Cardiac muscle cell (in vitro differentiated cells and primary cell): ENCODE data around the gene RPL36AL. TPM values are rescaled to one million over a fixed set of nuclear protein-coding genes. Genes with fewer than 3 reads are reported as not detected.

Experiments
- DNase-seq, 2 donors: peaks; one replicate each; pipeline versions ENCODE4 v3.0.0 to v3.0.0-alpha.2; 2010 to 2017; ENCODE audit warnings: low read depth in 1 of 2, low spot score in 1 of 2
- H3K27ac ChIP-seq: fragments of 200-600 bp; sonication (generic); 2 replicates; pipeline ENCODE4 v1.5.1; 2016
- H3K27me3 ChIP-seq: fragments of 200-600 bp; sonication (generic); 2 replicates; pipeline ENCODE4 v1.6.0; 2016; ENCODE audit warnings: control low read depth
- H3K36me3 ChIP-seq: fragments of 200-600 bp; sonication (generic); 2 replicates; pipeline ENCODE4 v1.5.1; 2016; ENCODE audit warnings: control low read depth
- H3K4me1 ChIP-seq: fragments of 200-600 bp; sonication (generic); 2 replicates; pipeline ENCODE4 v1.8.1; 2017; ENCODE audit warnings: low read depth, mild to moderate bottlenecking, mixed run types
- H3K4me3 ChIP-seq: fragments of 200-600 bp; sonication (generic); 2 replicates; pipeline ENCODE4 v1.5.1; 2016; ENCODE audit warnings: mild to moderate bottlenecking
- H3K9me3 ChIP-seq: fragments of 200-600 bp; sonication (generic); 2 replicates; pipeline ENCODE4 v1.5.1; 2017; ENCODE audit warnings: low read depth, mild to moderate bottlenecking, control low read depth
- polyA plus RNA-seq: library from polyadenylated mRNA; unstranded; fragments of >200 nt; fragmentation: Nextera tagmentation; extraction: Ambion mirVana; gene quantifications from 2 replicates; pipeline ENCODE4 v1.2.1, GENCODE V29; 2016
- total RNA-seq: library from RNA; depleted of rRNA; stranded (reverse); fragments of >200 nt; gene quantifications from 2 replicates; pipeline ENCODE4 v1.2.3, GENCODE V29; 2016
- TF ChIP-seq, protein P1 (sequence below): IDR thresholded peaks from 2 replicates; pipeline ENCODE4 v1.5.1; 2012; ENCODE audit warnings: low read depth, mild to moderate bottlenecking, low read length

Gene RPL36AL
- total and polyA plus RNA-seq, 2 experiments from 2014 or later = 197 to 208 TPM

DNA sequence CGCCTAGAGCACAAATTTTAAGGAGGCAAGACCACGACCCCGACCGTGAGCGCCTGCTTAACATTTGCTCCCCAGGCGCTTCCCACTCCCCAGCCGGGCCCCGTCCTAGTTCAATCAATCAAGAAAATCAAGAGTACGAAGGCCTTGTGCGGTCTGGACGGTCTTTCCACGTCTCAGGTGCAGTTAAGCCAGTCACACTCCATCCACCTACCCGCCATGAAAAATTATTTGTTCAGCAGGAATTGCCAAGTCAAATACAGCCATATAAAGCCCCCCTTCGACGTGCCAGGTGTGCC lies 22.3 kb downstream of the RPL36AL start:
- Histone ChIP-seq H3K4me1 (peaks cover 18% of the 10 kb centered on the region), H3K27me3 (no peaks in the 10 kb centered on the region), H3K9me3 (no peaks in the 10 kb centered on the region), H3K4me3 (peak overlapping the region; percentile 61), H3K36me3 (no peaks in the 10 kb centered on the region), H3K27ac (peak overlapping the region; percentile 97)
- DNase-seq = no peak
- TF ChIP-seq, protein P1, sequence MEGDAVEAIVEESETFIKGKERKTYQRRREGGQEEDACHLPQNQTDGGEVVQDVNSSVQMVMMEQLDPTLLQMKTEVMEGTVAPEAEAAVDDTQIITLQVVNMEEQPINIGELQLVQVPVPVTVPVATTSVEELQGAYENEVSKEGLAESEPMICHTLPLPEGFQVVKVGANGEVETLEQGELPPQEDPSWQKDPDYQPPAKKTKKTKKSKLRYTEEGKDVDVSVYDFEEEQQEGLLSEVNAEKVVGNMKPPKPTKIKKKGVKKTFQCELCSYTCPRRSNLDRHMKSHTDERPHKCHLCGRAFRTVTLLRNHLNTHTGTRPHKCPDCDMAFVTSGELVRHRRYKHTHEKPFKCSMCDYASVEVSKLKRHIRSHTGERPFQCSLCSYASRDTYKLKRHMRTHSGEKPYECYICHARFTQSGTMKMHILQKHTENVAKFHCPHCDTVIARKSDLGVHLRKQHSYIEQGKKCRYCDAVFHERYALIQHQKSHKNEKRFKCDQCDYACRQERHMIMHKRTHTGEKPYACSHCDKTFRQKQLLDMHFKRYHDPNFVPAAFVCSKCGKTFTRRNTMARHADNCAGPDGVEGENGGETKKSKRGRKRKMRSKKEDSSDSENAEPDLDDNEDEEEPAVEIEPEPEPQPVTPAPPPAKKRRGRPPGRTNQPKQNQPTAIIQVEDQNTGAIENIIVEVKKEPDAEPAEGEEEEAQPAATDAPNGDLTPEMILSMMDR = no peak

DNA sequence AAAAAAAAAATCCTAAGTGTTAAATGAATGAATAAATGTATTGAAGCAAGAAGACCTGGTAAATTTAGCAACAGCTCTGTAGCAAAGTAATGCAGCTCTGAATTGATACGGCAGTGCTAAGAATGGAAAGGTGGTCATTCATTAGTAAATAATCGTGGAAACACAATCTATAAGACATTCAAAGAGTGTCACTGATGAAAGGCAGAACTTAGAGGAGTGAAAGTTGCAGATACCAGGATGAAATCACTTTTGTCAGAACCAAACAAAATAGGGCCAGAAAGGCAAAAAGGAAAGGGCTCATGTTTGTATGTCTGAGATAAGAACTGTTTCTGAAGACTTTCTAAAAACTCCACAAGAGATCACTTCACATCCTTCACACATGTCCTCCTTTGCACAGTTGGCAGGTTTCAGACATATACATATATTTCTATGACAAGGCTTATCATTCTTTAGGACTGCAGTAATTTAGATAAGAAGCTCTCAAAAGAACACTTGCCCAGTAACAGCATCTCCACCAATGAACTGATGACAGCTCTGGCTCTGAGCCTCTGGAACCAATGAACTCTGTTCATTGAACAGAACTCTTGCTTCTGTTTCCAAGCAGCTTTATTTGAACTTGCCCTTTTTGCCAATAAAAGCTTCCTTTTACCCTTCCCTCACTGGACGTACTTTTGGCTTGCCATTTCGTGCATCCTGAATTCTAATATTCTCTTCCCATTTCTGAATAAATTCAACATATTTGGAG lies 25.9 kb downstream of the RPL36AL start:
- Histone ChIP-seq H3K4me1 (peaks cover 18% of the 10 kb centered on the region), H3K4me3 (no peak overlapping the region), H3K27me3 (no peaks in the 10 kb centered on the region), H3K27ac (peak overlapping the region; percentile 87), H3K9me3 (no peaks in the 10 kb centered on the region), H3K36me3 (no peaks in the 10 kb centered on the region)
- TF ChIP-seq, protein P1 = no peak
- DNase-seq = peak; percentile 79 to 80

DNA sequence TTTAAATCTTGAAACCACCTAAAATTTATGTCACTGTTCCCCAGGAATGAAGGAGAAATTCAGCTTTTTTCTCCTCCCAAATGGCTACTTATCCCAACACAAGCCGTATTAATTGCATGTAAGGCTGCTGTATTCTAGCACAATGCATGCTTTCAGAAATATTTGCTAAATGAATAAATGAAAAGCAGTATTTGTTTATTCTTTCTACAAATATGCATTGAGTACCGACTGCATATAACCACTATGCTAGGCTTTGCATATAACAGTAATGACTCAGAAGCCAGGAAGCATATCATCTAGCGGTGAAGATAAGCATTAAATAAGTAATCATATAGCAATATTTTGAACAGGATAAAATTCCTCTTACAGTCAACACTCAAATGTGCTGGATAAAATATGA lies 27.4 kb downstream of the RPL36AL start:
- Histone ChIP-seq H3K27me3 (no peaks in the 10 kb centered on the region), H3K4me1 (peaks cover 18% of the 10 kb centered on the region), H3K4me3 (no peak overlapping the region), H3K27ac (no peak overlapping the region), H3K36me3 (no peaks in the 10 kb centered on the region), H3K9me3 (no peaks in the 10 kb centered on the region)
- TF ChIP-seq, protein P1 = no peak
- peak in 1 of 2 donors; percentile 55 for DNase-seq

DNA sequence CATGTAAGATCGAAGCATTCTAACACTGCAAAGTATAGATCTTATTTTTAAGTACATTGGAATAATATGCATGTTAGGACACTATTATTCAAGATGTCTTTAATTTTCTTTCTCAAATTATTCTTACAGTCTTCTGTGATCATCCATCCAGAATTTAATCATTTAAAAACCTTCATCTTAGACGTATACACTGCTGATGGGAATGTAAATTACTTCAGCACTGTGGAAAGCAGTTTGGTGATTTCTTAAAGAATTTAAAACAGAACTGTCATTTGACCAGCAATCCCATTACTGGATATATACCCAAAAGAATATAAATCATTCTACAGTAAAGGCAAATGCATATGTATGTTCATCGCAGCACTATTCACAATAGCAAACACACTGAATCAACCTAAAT lies 31.0 kb downstream of the RPL36AL start:
- TF ChIP-seq, protein P1 = no peak
- no peaks in the 10 kb centered on the region for H3K27me3 ChIP-seq
- H3K27ac ChIP-seq = no peak overlapping the region
- H3K9me3 ChIP-seq = no peaks in the 10 kb centered on the region
- peaks cover under 1% of the 10 kb centered on the region for H3K36me3 ChIP-seq
- DNase-seq = no peak
- H3K4me3 ChIP-seq = no peak overlapping the region
- peaks cover 13% of the 10 kb centered on the region for H3K4me1 ChIP-seq

DNA sequence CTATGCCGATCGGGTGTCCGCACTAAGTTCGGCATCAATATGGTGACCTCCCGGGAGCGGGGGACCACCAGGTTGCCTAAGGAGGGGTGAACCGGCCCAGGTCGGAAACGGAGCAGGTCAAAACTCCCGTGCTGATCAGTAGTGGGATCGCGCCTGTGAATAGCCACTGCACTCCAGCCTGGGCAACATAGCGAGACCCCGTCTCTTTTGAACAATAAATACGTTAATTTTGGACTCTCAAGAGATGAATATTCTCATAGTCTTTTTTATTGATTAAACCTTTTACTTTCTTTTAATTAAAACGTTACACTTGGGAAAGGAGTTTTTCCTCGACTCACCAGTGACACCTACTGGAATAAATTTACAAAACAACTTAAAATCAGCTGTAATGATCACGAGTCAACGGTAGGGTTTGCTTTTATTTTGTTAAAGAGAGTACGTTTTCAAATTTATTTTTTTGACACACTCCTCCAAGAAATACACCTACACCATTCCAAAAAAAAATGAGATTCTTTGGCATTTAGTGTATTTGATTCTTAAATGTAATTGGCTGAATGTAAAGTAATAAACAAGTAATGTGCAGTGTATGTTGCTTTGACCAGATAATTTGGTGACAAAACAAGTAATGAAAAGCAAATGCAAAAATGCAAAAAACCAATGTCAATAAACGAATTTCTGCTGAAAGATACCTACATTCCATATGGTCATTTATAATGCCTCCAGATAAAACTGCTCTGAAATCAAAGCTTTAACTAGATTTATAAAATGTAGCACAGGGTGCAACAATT lies 33.6 kb downstream of the RPL36AL start:
- Histone ChIP-seq H3K27me3 (no peaks in the 10 kb centered on the region), H3K4me1 (peaks cover 12% of the 10 kb centered on the region), H3K36me3 (peaks cover 6% of the 10 kb centered on the region), H3K4me3 (peak overlapping the region; percentile 84), H3K9me3 (no peaks in the 10 kb centered on the region), H3K27ac (peak overlapping the region; percentile 79)
- peak; percentile 59 to 82 for DNase-seq
- TF ChIP-seq, protein P1 = peak; percentile 73
